ENCODE data around the gene FAM83D. TPM values are rescaled to one million over a fixed set of nuclear protein-coding genes. Genes with fewer than 3 reads are reported as not detected.

FAM83D gene
- total RNA-seq, 1 experiment from 2014 or later, result 48.1 TPM

GRCh38 chr20:38900606-38901005, 25.6 kb upstream of the FAM83D start:
- Histone ChIP-seq H2BK15ac (ENCODE audit: low read depth, low read length) (no peak overlapping the region), H4K5ac (ENCODE audit: insufficient read length, low read depth, low read length) (no peak overlapping the region), H3K79me1 (ENCODE audit: insufficient read depth, low read depth, low read length, poor library complexity, severe bottlenecking) (no peaks in the 10 kb centered on the region), H3K9me3 (ENCODE audit: control insufficient read depth, low read depth, low read length) (no peaks in the 10 kb centered on the region), H3K9ac (ENCODE audit: extremely low read depth, insufficient read length, low read length) (no peak overlapping the region), H3K4me1 (ENCODE audit: insufficient read depth, low read length) (no peaks in the 10 kb centered on the region), H3K23me2 (ENCODE audit: insufficient read length, low read depth, low read length, poor library complexity, severe bottlenecking) (no peaks in the 10 kb centered on the region), H2BK20ac (ENCODE audit: low read depth, low read length, poor library complexity, severe bottlenecking) (no peak overlapping the region), H4K91ac (ENCODE audit: insufficient read length, low read depth, low read length) (no peak overlapping the region), H2BK120ac (ENCODE audit: low read depth, low read length, poor library complexity, severe bottlenecking) (no peak overlapping the region), H4K20me1 (ENCODE audit: control insufficient read depth, insufficient read depth, insufficient read length) (no peaks in the 10 kb centered on the region), H3K4ac (ENCODE audit: low read depth, low read length) (no peak overlapping the region), H3T11ph (ENCODE audit: low read length) (no peak overlapping the region), H3K4me2 (ENCODE audit: insufficient read depth, insufficient read length, low read length) (no peak overlapping the region), H3K27ac (ENCODE audit: insufficient read length, low read depth, low read length) (no peak overlapping the region), H2AK5ac (ENCODE audit: insufficient read length, low read length) (no peak overlapping the region), H2AFZ (ENCODE audit: low read length) (no peak overlapping the region), H3K18ac (ENCODE audit: insufficient read length, low read depth, low read length) (no peak overlapping the region), H3K56ac (ENCODE audit: insufficient read length, low read depth, low read length) (no peak overlapping the region), H2BK5ac (ENCODE audit: insufficient read length, low read length) (no peak overlapping the region), H4K8ac (replicated peaks; ENCODE audit: insufficient read length, low read depth, low read length) (no peak overlapping the region), H3K23ac (ENCODE audit: insufficient read length, low read depth, low read length) (no peak overlapping the region), H3K27me3 (ENCODE audit: insufficient read depth, low read length) (no peaks in the 10 kb centered on the region), H2BK12ac (ENCODE audit: insufficient read length, low read depth, low read length) (no peak overlapping the region), H3K79me2 (ENCODE audit: insufficient read depth, low read length) (no peaks in the 10 kb centered on the region), H3K14ac (ENCODE audit: insufficient read depth, low read length) (no peak overlapping the region)
- H3K9me3 Mint-ChIP-seq, result no peaks in the 10 kb centered on the region; a peak in 1 of 5 replicates
- no peak overlapping the region for H3K27ac Mint-ChIP-seq
- H3K36me3 Mint-ChIP-seq (ENCODE audit: insufficient read depth in 1 of 3, low read depth in 3 of 3), result peaks cover 11 to 25% (median 17%) of the 10 kb centered on the region in 3 experiments
- no peaks in the 10 kb centered on the region for H3K4me1 Mint-ChIP-seq
- no peak for DNase-seq
- H3K4me3 Mint-ChIP-seq, result no peak overlapping the region
- no CpG with 5 or more reads among the region's 13 CpGs for WGBS (ENCODE audit: extremely low coverage, insufficient read length, low lambda C conversion rate)
- no peak for TF ChIP-seq CTCF (conservative IDR thresholded peaks at IDR 0.05)
- no peaks in the 10 kb centered on the region for H3K27me3 Mint-ChIP-seq (ENCODE audit: low read depth)
